WTC11 (cell line): ENCODE measurements around the gene GPX1. TPM values are rescaled to one million over a fixed set of nuclear protein-coding genes. Genes with fewer than 3 reads are reported as not detected.

Source experiments
- ATAC-seq: fragments of 200-7000 bp; cut with Tn5 transposase; 2 replicates; pipeline ENCODE4 v1.10.0; 2021; ENCODE audit warnings: mild to moderate bottlenecking, moderate library complexity
- CTCF ChIA-PET: fragments of 300-600 bp; sonication (Branson Sonifier 250); formaldehyde crosslinking; loops from one replicate; lab custom pipeline; 2021; ENCODE audit warnings: antibody characterized with exemption; lab: Charles Lee
- POLR2A ChIA-PET: fragments of 350-600 bp; sonication (Branson Sonifier 250); formaldehyde crosslinking; loops from one replicate; lab custom pipeline; 2021; ENCODE audit warnings: antibody characterized with exemption; lab: Charles Lee
- DNase-seq: peaks from one replicate; pipeline ENCODE4 v3.0.0; 2021; ENCODE audit warnings: low spot score
- H3K27ac Mint-ChIP-seq: 2 replicates; pipeline ENCODE4 v1.8.0; 2021; ENCODE audit warnings: mixed read lengths
- H3K27me3 Mint-ChIP-seq: 2 replicates; pipeline ENCODE4 v1.8.0; 2021; ENCODE audit warnings: low read depth, mild to moderate bottlenecking, moderate library complexity, mixed read lengths
- H3K36me3 Mint-ChIP-seq: 2 replicates; pipeline ENCODE4 v1.8.0; 2021; ENCODE audit warnings: mixed read lengths
- H3K4me1 Mint-ChIP-seq: 2 replicates; pipeline ENCODE4 v1.8.0; 2022; ENCODE audit warnings: mixed read lengths
- H3K4me3 Mint-ChIP-seq: 2 replicates; pipeline ENCODE4 v1.8.0; 2021; ENCODE audit warnings: mild to moderate bottlenecking, moderate library complexity, mixed read lengths
- H3K9me3 Mint-ChIP-seq: 2 replicates; pipeline ENCODE4 v1.8.0; 2021; ENCODE audit warnings: mixed read lengths
- ATF1 ChIP-seq: sonication (generic); formaldehyde crosslinking; IDR thresholded peaks from 2 replicates; pipeline ENCODE4 v1.8.1; 2023; ENCODE audit warnings: mild to moderate bottlenecking, moderate library complexity, missing genetic modification reagents
- CDX4 ChIP-seq: fragments of 250-450 bp; sonication (Bioruptor Pico); IDR thresholded peaks from 2 replicates; pipeline ENCODE4 v1.9.0; 2021; ENCODE audit warnings: moderate library complexity, mild to moderate bottlenecking, inconsistent platforms, borderline replicate concordance
- CREB1 ChIP-seq: sonication (generic); formaldehyde crosslinking; IDR thresholded peaks from 2 replicates; pipeline ENCODE4 v1.8.0; 2023; ENCODE audit warnings: mild to moderate bottlenecking, missing genetic modification reagents
- ERG ChIP-seq: fragments of 250-450 bp; sonication (Bioruptor Pico); IDR thresholded peaks from 2 replicates; pipeline ENCODE4 v1.8.0; 2021; ENCODE audit warnings: mild to moderate bottlenecking
- FOXK1 ChIP-seq: sonication (generic); formaldehyde crosslinking; IDR thresholded peaks from 2 replicates; pipeline ENCODE4 v1.8.0; 2022; ENCODE audit warnings: mild to moderate bottlenecking, moderate library complexity, missing genetic modification reagents
- FOXP1 ChIP-seq: sonication (generic); formaldehyde crosslinking; IDR thresholded peaks from 2 replicates; pipeline ENCODE4 v1.8.0; 2022; ENCODE audit warnings: missing genetic modification reagents, mild to moderate bottlenecking, moderate library complexity, borderline replicate concordance
- GRHL2 ChIP-seq: fragments of 250-450 bp; sonication (Bioruptor Pico); IDR thresholded peaks from 2 replicates; pipeline ENCODE4 v1.8.0; 2022; ENCODE audit warnings: mild to moderate bottlenecking, moderate library complexity; ENCODE audit not compliant: insufficient replicate concordance, severe bottlenecking
- HMGA2 ChIP-seq: fragments of 250-450 bp; sonication (Bioruptor Pico); IDR thresholded peaks from 2 replicates; pipeline ENCODE4 v1.4.0; 2021; ENCODE audit warnings: mild to moderate bottlenecking, moderate library complexity
- IRF1 ChIP-seq: sonication (generic); formaldehyde crosslinking; IDR thresholded peaks from 2 replicates; pipeline ENCODE4 v1.8.0; 2023; ENCODE audit warnings: missing genetic modification reagents
- MXD4 ChIP-seq: fragments of 250-450 bp; sonication (Bioruptor Pico); IDR thresholded peaks from 2 replicates; pipeline ENCODE4 v1.8.0; 2021; ENCODE audit warnings: mild to moderate bottlenecking, moderate library complexity, borderline replicate concordance
- NR1H2 ChIP-seq: sonication (generic); formaldehyde crosslinking; IDR thresholded peaks from 2 replicates; pipeline ENCODE4 v1.9.0; 2021; ENCODE audit warnings: mild to moderate bottlenecking, moderate library complexity, missing genetic modification reagents
- NR3C1 ChIP-seq: sonication (generic); formaldehyde crosslinking; conservative IDR thresholded peaks from 2 replicates; pipeline ENCODE4 v1.8.1; 2023; ENCODE audit warnings: low read depth, mild to moderate bottlenecking, missing genetic modification reagents
- OVOL2 ChIP-seq: fragments of 250-450 bp; sonication (Bioruptor Pico); IDR thresholded peaks from 2 replicates; pipeline ENCODE4 v1.9.0; 2021; ENCODE audit warnings: mild to moderate bottlenecking, borderline replicate concordance
- PRDM15 ChIP-seq: sonication (generic); formaldehyde crosslinking; IDR thresholded peaks from 2 replicates; pipeline ENCODE4 v1.8.0; 2022; ENCODE audit warnings: missing genetic modification reagents
- PREB ChIP-seq: sonication (generic); formaldehyde crosslinking; IDR thresholded peaks from 2 replicates; pipeline ENCODE4 v1.8.1; 2022; ENCODE audit warnings: mild to moderate bottlenecking, missing genetic modification reagents, moderate library complexity, borderline replicate concordance
- SMAD3 ChIP-seq: sonication (generic); formaldehyde crosslinking; IDR thresholded peaks from 2 replicates; pipeline ENCODE4 v1.8.0; 2022; ENCODE audit warnings: missing genetic modification reagents, mild to moderate bottlenecking, borderline replicate concordance
- STAT6 ChIP-seq: sonication (generic); formaldehyde crosslinking; conservative IDR thresholded peaks from 2 replicates; pipeline ENCODE4 v1.8.1; 2023; ENCODE audit warnings: mild to moderate bottlenecking, low read depth, missing genetic modification reagents, moderate library complexity
- USF1 ChIP-seq: sonication (generic); formaldehyde crosslinking; IDR thresholded peaks from 2 replicates; pipeline ENCODE4 v1.8.0; 2022; ENCODE audit warnings: mild to moderate bottlenecking, missing genetic modification reagents
- ZNF416 ChIP-seq: fragments of 250-450 bp; sonication (Bioruptor Pico); IDR thresholded peaks from 2 replicates; pipeline ENCODE4 v1.9.0; 2021; ENCODE audit warnings: mild to moderate bottlenecking, inconsistent platforms
- ZSCAN18 ChIP-seq: fragments of 250-450 bp; sonication (Bioruptor Pico); IDR thresholded peaks from 2 replicates; pipeline ENCODE4 v2.1.2; 2022; ENCODE audit warnings: mild to moderate bottlenecking, moderate library complexity
- total RNA-seq: library from RNA; stranded (reverse); gene quantifications from 3 replicates; pipeline ENCODE4 v1.2.3, GENCODE V29; 2021

The GPX1 gene
- total RNA-seq, 1 experiment from 2014 or later: 323 TPM

- ATAC-seq: no peak
- POLR2A ChIA-PET: interaction anchor here (1.2 kb wide), 1 partner anchor 8 kb away, joined by 3 read pairs; no protein-coding TSS in a partner anchor
- TF ChIP-seq ATF1 (CRISPR knock-in tag) (no peak), CDX4 (CRISPR knock-in tag) (no peak), GRHL2 (CRISPR knock-in tag) (no peak), PREB (CRISPR knock-in tag) (no peak), MXD4 (CRISPR knock-in tag) (no peak), NR3C1 (CRISPR knock-in tag) (no peak), IRF1 (CRISPR knock-in tag) (no peak)
- TF ChIP-seq, all 79 proteins: peak for 0
- Mint-ChIP-seq H3K4me3 (no peak overlapping the region), H3K9me3 (no peaks in the 10 kb centered on the region), H3K27me3 (no peaks in the 10 kb centered on the region), H3K36me3 (0 out of 2 replicates have a peak, but pooled peaks cover 12% of the 10 kb centered on the region), H3K4me1 (peaks cover 9% of the 10 kb centered on the region; the same call in 1 of the 2 replicates), H3K27ac (no peak overlapping the region)
- DNase-seq: no peak
- CTCF ChIA-PET: interaction anchor here (1.4 kb wide), 1 partner anchor 60 kb away, joined by 7 read pairs; no protein-coding TSS in a partner anchor
Observed at GRCh38 chr3:49389297-49389696, 31.1 kb upstream of the GPX1 start.

- peak overlapping the region; percentile 10; the same call in 1 of the 2 replicates for H3K27ac Mint-ChIP-seq
- no peak for ATAC-seq
- TF ChIP-seq CREB1 (no peak), NR1H2 (no peak), PRDM15 (no peak), ZSCAN18 (no peak), IRF1 (CRISPR knock-in tag) (no peak), ERG (CRISPR knock-in tag) (no peak), STAT6 (no peak), ZNF416 (CRISPR knock-in tag) (no peak), FOXK1 (CRISPR knock-in tag) (no peak), USF1 (no peak), HMGA2 (CRISPR knock-in tag) (no peak), OVOL2 (no peak), FOXP1 (CRISPR knock-in tag) (no peak), SMAD3 (CRISPR knock-in tag) (no peak)
Observed at GRCh38 chr3:49388289-49388820, 30.2 kb upstream of the GPX1 start.

More at GRCh38 chr3:49388289-49388820, 30.2 kb upstream of the GPX1 start:
- ChIA-PET POLR2A (interaction anchor here (1.2 kb wide), 1 partner anchor 9 kb away, joined by 3 read pairs; no protein-coding TSS in a partner anchor), CTCF (interaction anchor here (1.4 kb wide), 1 partner anchor 61 kb away, joined by 7 read pairs; no protein-coding TSS in a partner anchor)
- H3K9me3 Mint-ChIP-seq: no peaks in the 10 kb centered on the region
- 0 out of 2 replicates have a peak, but pooled peaks cover 12% of the 10 kb centered on the region for H3K36me3 Mint-ChIP-seq
- peaks cover 9% of the 10 kb centered on the region; the same call in 1 of the 2 replicates for H3K4me1 Mint-ChIP-seq
- no peak for DNase-seq
- no peaks in the 10 kb centered on the region for H3K27me3 Mint-ChIP-seq
- H3K4me3 Mint-ChIP-seq: no peak overlapping the region
